Mammary epithelial cell (primary cell): ENCODE results near the gene TDO2.

Experiments used
- EZH2 ChIP-seq: IDR thresholded peaks from 2 replicates; pipeline ENCODE4 v1.6.1; 2012; ENCODE audit warnings: low read length, inconsistent platforms, borderline replicate concordance
- TF ChIP-seq, protein P1 (sequence below), 2 donors: IDR thresholded peaks in 1 of 2; conservative IDR thresholded peaks in 1 of 2; 2 replicates each; pipeline ENCODE4 v1.5.1; 2011 to 2012; ENCODE audit warnings: inconsistent platforms in 2 of 2, low read length in 2 of 2, mild to moderate bottlenecking in 2 of 2, control low read depth in 1 of 2, low read depth in 1 of 2; ENCODE audit not compliant: insufficient read depth in 1 of 2; ENCODE audit errors: extremely low read depth in 1 of 2

DNA sequence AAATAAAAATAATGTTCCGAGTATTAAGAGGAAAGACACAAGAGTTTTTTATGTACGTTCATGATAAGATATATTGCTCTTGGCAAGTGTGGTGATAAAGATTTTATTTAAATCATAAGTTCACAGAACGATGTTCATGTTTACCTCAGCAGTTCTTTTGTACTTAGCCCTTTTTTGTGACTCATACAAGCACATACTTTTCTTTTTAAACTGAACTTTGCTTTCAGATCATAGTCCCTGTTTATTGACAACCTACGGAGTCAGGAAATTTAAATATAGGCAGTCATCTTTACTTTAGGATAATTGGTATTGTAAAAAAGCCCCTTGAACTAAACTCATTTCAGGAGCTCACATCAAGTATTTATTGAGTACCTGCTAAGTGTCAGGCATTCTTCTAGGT lies 51.4 kb downstream of the TDO2 start:
- TF ChIP-seq EZH2 = no peak
- TF ChIP-seq, protein P1, sequence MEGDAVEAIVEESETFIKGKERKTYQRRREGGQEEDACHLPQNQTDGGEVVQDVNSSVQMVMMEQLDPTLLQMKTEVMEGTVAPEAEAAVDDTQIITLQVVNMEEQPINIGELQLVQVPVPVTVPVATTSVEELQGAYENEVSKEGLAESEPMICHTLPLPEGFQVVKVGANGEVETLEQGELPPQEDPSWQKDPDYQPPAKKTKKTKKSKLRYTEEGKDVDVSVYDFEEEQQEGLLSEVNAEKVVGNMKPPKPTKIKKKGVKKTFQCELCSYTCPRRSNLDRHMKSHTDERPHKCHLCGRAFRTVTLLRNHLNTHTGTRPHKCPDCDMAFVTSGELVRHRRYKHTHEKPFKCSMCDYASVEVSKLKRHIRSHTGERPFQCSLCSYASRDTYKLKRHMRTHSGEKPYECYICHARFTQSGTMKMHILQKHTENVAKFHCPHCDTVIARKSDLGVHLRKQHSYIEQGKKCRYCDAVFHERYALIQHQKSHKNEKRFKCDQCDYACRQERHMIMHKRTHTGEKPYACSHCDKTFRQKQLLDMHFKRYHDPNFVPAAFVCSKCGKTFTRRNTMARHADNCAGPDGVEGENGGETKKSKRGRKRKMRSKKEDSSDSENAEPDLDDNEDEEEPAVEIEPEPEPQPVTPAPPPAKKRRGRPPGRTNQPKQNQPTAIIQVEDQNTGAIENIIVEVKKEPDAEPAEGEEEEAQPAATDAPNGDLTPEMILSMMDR (conservative IDR thresholded peaks at IDR 0.05 in 1 of 2, IDR thresholded peaks at IDR 0.05 in 1 of 2; ENCODE audit: extremely low read depth in 1 of 2, insufficient read depth in 1 of 2, low read depth in 1 of 2, low read length in 2 of 2) = no peak
